AG09309 (cell line): ENCODE results near the gene PCNA.

ENCODE experiments used
- DNase-seq: peaks from one replicate; pipeline ENCODE4 v3.0.0-alpha.2; 2010; ENCODE audit warnings: low read depth
- H3K4me3 ChIP-seq: 2 replicates; pipeline ENCODE4 v1.5.1; 2011; ENCODE audit warnings: mild to moderate bottlenecking, low read depth, low read length, moderate library complexity; ENCODE audit not compliant: control insufficient read depth
- TF ChIP-seq, protein P1 (sequence below): IDR thresholded peaks from 2 replicates; pipeline ENCODE4 v1.5.1; 2011; ENCODE audit warnings: mild to moderate bottlenecking, low read depth, low read length, inconsistent platforms; ENCODE audit not compliant: insufficient read depth, control insufficient read depth; ENCODE audit errors: missing control alignments

PCNA gene

DNA sequence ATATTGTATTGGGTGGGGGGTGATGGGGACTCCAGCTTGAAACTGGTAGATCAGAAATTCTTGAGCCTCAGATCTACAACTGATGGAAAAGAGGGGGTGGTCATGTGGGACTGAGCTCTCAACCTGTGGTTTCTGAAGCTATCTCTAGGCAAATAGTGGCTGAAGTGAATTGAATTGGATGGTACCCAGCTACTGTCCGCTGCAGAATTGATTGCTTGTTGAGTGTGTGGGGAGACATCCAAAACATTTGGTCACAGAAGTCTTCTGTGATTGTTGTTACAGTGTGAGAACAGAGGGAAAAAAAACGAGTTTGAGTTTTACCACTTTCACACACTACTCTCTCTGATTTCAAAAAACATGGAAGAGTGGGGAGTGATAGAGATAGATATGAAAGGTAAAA lies 21.9 kb upstream of the PCNA start:
- TF ChIP-seq, protein P1, sequence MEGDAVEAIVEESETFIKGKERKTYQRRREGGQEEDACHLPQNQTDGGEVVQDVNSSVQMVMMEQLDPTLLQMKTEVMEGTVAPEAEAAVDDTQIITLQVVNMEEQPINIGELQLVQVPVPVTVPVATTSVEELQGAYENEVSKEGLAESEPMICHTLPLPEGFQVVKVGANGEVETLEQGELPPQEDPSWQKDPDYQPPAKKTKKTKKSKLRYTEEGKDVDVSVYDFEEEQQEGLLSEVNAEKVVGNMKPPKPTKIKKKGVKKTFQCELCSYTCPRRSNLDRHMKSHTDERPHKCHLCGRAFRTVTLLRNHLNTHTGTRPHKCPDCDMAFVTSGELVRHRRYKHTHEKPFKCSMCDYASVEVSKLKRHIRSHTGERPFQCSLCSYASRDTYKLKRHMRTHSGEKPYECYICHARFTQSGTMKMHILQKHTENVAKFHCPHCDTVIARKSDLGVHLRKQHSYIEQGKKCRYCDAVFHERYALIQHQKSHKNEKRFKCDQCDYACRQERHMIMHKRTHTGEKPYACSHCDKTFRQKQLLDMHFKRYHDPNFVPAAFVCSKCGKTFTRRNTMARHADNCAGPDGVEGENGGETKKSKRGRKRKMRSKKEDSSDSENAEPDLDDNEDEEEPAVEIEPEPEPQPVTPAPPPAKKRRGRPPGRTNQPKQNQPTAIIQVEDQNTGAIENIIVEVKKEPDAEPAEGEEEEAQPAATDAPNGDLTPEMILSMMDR, result no peak
- DNase-seq, result no peak
- H3K4me3 ChIP-seq, result no peak overlapping the region

DNA sequence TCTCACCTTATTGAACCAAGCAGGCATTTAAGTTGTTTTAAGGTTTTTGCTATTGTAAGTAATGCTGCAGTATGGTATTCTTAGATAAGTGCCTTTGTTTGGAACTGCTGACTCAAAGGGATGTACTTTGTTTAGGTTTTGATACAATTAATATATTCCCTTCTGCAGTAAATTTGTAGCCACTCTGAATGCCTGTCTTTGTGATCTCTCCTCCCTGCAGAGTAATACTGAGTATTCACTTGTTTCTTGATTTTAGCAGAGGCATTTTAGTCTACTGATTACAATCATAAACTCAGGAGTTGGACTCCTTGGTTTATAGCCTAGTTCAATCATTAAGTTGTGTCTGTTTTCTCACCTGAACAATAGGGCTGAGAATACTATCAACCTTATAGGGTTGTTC lies 20.4 kb upstream of the PCNA start:
- no peak overlapping the region for H3K4me3 ChIP-seq
- TF ChIP-seq, protein P1, result no peak
- no peak for DNase-seq

DNA sequence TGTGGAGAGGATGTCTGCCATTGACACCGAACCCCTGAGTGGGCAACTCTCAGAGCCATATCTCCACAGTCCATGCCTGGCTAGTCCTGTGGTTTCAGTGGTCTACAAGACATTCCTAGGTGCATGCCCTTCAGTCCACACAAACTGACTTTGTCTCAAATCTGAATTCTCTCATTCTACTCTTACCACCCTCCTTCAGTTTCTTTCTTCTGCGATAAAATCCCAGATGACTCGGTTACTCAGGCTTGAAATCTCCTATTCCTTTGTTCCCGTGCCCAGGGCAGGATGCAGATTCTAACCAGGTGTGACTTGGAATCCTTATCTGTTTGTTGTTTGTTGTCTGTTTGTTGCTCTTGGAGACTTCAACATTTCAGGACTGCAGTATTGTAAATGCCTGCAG lies 16.3 kb upstream of the PCNA start:
- TF ChIP-seq, protein P1, result no peak
- no peak overlapping the region for H3K4me3 ChIP-seq
- no peak for DNase-seq

DNA sequence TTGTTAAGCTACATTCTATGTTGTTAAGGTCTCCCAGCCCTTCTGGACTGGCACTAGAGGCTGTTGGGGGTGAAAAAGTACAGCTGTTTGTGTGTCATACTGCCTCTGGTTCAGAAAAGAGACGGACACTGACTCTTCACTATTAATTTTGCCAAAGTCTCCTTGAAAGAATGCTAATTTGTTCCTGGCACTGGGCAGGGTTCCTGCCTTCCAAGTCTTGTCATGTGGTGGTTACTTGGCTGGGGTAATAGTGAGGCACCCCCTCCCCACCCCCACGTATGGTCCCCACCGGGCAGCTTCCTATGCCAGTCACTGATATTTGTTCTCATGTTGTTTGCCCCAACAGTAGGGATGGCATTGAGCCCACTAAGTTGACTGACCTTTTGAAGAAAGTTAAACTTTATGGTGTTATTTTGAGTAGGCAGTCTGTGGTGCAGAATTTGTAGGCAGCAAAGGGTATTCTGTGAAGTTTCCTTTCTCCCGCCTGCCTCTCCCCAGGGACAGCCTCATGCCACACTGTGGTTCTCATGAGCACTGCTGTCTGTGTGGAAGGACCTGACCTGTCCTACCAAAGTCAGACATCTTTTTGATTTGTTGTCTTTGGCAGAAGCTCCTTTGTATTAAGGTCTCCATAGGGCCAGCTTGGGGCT lies 15.7 kb upstream of the PCNA start:
- TF ChIP-seq, protein P1, result no peak
- no peak overlapping the region for H3K4me3 ChIP-seq
- no peak for DNase-seq

DNA sequence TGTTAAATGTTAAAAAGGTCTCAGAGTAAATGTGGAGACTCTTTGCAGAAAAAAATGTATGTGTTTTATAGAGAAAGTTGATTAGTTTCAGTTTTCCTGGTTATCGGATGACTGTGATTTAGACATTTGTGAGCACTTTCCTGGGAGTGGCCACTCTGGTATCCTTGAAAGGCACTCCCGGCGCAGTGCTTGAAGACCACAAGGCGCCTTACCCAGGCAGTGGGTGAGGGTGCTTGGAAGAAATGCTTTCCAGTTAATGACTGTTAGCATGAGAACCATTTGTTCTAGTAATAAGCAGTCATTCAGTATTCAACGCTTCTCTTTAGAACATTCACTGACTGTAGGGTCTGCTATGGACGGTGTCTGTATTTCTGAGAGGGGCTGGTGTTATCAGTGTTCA lies 14.2 kb upstream of the PCNA start:
- TF ChIP-seq, protein P1, result no peak
- no peak overlapping the region for H3K4me3 ChIP-seq
- DNase-seq, result no peak

DNA sequence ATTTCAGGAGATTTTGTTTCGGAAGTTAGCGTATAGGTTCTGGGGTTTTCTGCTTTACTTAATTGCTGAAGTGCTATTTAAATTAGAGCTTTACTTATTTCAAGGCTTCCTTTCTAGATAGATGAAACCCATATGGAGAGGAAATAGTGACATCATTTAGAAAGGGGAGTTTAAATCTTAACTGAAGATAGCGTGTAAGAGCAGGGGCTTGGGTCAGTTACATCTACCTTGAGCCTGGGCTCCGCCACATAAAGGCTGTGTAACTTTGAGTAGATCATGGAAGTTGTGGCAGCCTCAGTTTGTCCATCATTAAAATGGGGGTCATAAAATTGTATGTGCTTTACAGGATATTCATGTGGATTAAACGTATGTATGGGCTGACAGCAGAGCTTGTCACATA lies 11.7 kb upstream of the PCNA start:
- TF ChIP-seq, protein P1, result no peak
- H3K4me3 ChIP-seq, result no peak overlapping the region
- no peak for DNase-seq

DNA sequence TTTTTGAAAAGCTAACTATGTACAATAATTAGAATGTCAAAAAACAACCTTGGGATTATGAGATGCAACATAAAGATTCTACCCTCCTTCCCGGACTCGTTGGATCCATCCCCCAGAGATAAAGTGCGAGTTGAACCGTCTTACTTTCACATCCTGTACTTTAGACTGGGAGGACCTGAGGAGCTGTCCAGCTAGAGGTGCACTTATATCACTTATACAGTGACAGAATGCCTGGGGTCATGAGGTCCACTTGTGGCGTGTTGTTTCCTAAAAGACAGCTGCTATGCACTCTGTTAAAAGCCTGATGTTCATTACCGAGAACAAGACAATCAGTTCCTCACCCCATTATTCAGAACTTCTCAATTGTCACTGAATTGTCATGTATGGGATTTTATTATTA lies 9.1 kb upstream of the PCNA start:
- DNase-seq, result no peak
- no peak overlapping the region for H3K4me3 ChIP-seq
- TF ChIP-seq, protein P1, result no peak
